ENCODE data around the gene BPNT1. TPM values are rescaled to one million over a fixed set of nuclear protein-coding genes. Genes with fewer than 3 reads are reported as not detected.
"Not testable (repeated sequence)": the region's sequence is repeated elsewhere in the genome, so short reads cannot be mapped to it uniquely, and the experiment has no call there.

Gene BPNT1
- total RNA-seq, 1 experiment from 2014 or later = 25.9 TPM

- in situ Hi-C loops (cut with HindIII; ENCODE audit: low pct_unique_long_range_greater_than_20kb, low sequenced_read_pairs); DNase-seq (ENCODE audit: low read depth): not testable (repeated sequence)
These were observed 51.8 kb downstream of the BPNT1 start for GRCh38 chr1:220037810-220038209.

- in situ Hi-C loops (cut with HindIII; ENCODE audit: low pct_unique_long_range_greater_than_20kb, low sequenced_read_pairs) = no loop called here
- DNase-seq (ENCODE audit: low read depth) = no peak
These were observed 56.7 kb downstream of the BPNT1 start for GRCh38 chr1:220032911-220033310.

- in situ Hi-C loops (cut with HindIII; ENCODE audit: low pct_unique_long_range_greater_than_20kb, low sequenced_read_pairs) = no loop called here
- DNase-seq (ENCODE audit: low read depth) = no peak
These were observed 58.3 kb downstream of the BPNT1 start for GRCh38 chr1:220031287-220031686.

- in situ Hi-C loops (cut with HindIII; ENCODE audit: low pct_unique_long_range_greater_than_20kb, low sequenced_read_pairs) = no loop called here
These were observed 61.2 kb downstream of the BPNT1 start for GRCh38 chr1:220028346-220028895.

GRCh38 chr1:220019071-220019470, 70.5 kb downstream of the BPNT1 start:
- no peak for DNase-seq (ENCODE audit: low read depth)
- in situ Hi-C loops (cut with HindIII; ENCODE audit: low pct_unique_long_range_greater_than_20kb, low sequenced_read_pairs) = no loop called here

More at GRCh38 chr1:220028346-220028895, 61.2 kb downstream of the BPNT1 start:
- no peak for DNase-seq (ENCODE audit: low read depth)

- DNase-seq (ENCODE audit: low read depth) = no peak
- in situ Hi-C loops (cut with HindIII; ENCODE audit: low pct_unique_long_range_greater_than_20kb, low sequenced_read_pairs) = no loop called here
These were observed 76.1 kb downstream of the BPNT1 start for GRCh38 chr1:220013497-220013896.

GRCh38 chr1:220012259-220012658, 77.3 kb downstream of the BPNT1 start:
- no peak for DNase-seq (ENCODE audit: low read depth)
- in situ Hi-C loops (cut with HindIII; ENCODE audit: low pct_unique_long_range_greater_than_20kb, low sequenced_read_pairs) = no loop called here

GRCh38 chr1:220011620-220012019, 78.0 kb downstream of the BPNT1 start:
- no peak for DNase-seq (ENCODE audit: low read depth)
- in situ Hi-C loops (cut with HindIII; ENCODE audit: low pct_unique_long_range_greater_than_20kb, low sequenced_read_pairs) = no loop called here

Other genes starting within 250 kb of the BPNT1 start
- gene SLC30A10, start 161.2 kb downstream of the BPNT1 start, total RNA-seq (2014; rRNA removed; shearing (Covaris generic); ENCODE audit: low replicate concordance) = not detected in 2 replicates
- 44.0 and 60.9 TPM in 2 replicates for gene EPRS1, start 43.3 kb downstream of the BPNT1 start, total RNA-seq (2014; rRNA removed; shearing (Covaris generic); ENCODE audit: low replicate concordance)
- 103 and 157 TPM in 2 replicates for gene IARS2, start 4.3 kb upstream of the BPNT1 start, total RNA-seq (2014; rRNA removed; shearing (Covaris generic); ENCODE audit: low replicate concordance)
- gene RAB3GAP2, start 182.7 kb upstream of the BPNT1 start, total RNA-seq (2014; rRNA removed; shearing (Covaris generic); ENCODE audit: low replicate concordance) = 11.2 and 19.8 TPM in 2 replicates